ENCODE data around the gene MYCN.
"Not testable (repeated sequence)": the region's sequence is repeated elsewhere in the genome, so short reads cannot be mapped to it uniquely, and the experiment has no call there.

The MYCN gene

DNA sequence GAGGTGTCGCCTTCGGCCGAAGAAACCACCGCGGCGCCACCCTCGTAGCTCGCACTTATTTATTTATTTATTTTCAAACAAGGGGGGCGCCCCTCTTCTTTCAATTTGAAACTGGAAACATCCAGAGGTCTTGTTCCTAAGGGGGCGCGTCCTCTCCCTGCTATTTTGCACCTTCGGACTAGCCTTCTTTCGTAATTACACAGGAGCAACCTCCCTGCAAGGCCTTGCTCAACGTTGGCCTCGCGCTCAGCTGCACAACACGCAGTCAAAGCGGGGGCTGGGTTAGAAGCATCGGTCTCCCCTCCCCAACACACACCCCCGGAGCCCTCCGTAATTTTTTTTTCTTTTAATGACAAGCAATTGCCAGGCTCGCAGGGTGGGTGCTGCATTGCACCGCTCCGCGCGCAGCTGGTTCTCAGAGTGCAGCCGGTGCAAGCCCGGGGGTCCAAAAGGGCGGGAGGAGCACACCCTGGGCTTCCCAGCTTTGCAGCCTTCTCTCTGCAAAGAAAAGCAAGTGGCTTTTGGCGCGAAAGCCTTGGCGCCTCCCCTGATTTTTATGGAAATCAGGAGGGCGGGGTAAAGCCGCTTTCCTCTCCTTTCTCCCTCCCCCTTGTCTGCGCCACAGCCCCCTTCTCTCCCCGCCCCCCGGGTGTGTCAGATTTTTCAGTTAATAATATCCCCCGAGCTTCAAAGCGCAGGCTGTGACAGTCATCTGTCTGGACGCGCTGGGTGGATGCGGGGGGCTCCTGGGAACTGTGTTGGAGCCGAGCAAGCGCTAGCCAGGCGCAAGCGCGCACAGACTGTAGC is at the start of gene MYCN:
Gene MYCN, plus strand, starts transcription at position 697 of the 807 bp plus-strand sequence. CDS start 1,515 bp downstream, outside the sequence.
- no peak for DNase-seq (ENCODE audit: low spot score)

DNA sequence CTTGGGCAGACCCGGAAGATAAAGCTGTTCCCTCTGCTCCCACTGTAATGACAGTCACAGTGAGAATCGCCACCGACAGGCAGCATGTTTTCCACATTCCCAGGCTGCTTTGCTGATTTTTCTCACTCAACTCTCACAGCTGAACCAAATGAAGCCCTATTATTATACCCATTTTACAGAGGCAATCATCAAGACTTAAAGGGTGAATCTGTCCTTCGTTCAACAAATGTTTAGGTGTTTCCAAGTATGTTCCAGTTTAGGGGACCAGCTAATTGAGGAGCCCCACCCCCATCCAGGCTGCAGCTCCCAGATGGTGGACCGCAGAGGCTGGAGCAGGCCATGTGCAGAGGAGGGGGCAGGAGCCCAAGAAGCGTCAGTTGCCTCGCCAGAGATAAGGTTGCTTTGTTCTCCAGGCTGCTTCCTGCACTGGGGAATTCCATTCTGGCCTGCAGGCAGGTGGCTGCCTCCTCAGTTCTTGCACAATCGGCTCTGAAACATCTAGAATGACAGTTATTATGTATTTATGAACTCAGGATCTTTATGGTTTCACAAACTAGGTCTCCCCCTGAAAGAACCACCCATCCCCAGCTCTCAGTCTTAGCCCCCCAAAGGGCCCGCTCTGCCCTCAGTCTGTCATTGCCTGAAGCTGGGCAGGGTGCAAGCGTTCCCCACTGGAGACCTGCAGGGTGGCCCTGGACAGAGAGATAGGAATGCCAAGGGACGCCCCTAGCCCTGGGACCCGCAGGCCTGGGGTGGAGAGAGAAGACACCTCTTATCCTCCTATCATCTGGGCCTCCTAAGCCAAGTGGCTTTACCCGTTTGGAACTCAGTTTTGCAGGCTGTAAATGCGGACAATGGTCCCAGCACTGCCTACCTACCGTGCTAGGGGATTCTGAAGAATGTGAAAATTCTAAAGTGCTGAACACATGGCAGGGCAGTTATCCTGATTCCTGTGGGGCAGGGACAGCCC is 49.1 kb upstream of the MYCN start:
- no peak for DNase-seq (ENCODE audit: low spot score)

DNA sequence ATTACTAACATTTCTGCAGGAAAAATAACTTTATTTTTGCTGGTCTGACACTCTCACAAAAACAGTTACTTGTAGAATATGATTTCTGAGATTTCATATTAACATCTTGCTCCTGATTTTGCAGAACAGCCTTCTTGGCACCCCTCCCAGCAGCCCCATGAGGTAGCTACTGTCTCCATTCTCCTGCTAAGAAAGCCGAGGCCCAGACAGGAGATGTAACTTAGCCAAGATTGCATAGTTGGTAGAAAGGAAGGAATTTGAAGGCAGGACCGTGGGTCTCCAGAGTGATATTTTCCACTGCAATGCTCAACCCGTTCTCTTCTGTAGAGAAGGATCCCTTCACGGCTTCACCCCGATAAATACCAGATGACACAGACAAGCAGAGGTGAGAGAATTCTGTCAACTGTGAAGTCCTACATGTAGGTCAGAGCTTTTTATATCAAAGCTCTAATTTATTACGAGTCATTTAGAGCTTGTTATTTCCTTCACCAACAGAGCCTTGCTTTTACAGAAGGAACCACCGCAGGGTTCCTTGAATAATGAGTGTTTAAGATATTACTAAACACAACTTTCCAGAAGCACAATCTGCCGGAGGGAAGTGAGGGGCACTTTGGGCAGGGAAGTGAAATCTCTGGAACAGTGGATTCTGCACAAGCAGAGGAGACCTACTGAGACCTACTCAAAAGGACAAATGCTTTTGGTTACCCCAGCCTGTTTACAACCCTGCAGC is 48.0 kb upstream of the MYCN start:
- no peak for DNase-seq (ENCODE audit: low spot score)

DNA sequence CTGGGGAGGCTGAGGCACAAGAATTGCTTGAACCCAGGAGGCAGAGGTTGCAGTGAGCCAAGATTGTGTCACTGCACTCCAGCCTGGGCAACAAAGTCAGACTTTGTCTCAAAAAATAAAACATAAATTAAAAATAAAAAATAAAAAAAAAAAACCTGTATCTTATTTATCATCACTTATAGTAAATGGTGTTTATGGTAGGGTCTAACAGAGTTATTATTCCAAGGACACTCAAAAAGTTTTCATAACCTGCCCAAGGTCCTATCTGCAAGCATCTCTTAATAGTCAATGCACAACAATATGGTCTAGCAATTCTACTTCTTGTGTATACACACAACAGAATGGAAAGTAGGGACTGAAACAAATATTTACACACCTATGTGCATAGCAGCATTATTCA is 47.3 kb upstream of the MYCN start:
- no peak for DNase-seq (ENCODE audit: low spot score)

DNA sequence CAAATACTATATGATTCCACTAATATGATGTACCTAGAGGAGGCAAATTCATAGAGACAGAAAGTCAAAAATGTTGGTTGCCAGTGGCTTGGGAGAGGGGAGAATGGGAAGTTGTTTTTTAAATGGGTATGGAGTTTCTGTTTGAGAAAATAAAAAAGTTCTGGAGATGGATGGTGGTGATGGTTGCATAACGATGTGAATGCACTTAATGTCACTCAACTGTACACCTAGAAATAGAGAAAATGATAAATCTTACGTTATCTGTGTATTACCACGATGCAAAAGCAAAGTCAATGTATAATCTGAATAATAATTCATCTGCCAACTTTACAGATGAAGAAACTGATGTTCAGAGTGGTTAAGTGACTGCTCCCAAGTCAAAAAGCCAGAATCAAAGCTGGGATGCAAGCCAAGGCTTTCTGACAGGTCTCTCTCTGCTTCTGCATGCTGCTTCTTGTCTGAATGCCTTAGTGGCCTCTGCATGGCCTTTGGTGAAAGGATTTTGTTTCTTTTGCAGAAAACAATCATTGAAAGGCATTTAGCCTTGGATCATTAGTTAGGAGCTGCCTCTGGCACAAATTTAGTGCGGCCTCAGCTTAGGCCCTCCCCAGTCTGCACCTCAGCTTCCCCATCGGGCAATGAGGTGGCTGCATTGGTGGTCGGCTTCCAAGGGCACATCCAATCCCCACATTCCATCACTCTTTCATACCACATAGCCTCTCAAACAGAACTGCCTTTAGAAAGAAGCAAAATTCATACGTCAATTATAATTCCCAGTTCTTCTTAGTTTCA is 46.5 kb upstream of the MYCN start:
- no peak for DNase-seq (ENCODE audit: low spot score)

DNA sequence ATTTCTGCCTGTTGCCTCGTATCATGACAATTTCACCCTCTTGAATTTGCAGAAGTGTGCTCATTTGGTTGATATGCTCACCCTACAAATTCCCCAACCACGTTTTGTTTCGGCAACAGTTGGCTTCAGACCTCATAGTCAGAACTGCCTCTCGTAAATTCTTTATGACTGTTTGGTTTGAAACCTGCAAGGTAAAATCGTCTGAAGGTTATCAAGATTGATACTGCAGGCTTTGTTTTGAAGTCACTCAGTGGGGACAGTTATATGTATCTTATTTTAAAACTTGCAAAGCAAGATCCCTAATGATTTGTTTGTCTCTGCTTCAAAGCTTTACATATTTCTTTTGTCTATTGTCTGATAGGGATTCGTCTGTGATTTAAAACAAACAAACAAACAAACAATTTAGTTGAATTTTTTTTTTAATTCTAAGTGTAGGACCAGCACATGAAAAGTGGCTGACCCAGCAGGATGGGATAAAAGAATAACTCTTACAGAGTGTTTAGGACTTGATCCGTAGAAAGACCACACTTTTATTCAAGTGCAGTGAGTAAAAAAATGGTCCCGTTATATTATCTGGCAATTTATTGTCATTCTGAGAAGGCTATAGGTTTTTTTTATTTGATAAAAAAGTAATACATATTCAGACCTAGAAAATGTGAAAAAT is 45.7 kb upstream of the MYCN start:
- no peak for DNase-seq (ENCODE audit: low spot score)

DNA sequence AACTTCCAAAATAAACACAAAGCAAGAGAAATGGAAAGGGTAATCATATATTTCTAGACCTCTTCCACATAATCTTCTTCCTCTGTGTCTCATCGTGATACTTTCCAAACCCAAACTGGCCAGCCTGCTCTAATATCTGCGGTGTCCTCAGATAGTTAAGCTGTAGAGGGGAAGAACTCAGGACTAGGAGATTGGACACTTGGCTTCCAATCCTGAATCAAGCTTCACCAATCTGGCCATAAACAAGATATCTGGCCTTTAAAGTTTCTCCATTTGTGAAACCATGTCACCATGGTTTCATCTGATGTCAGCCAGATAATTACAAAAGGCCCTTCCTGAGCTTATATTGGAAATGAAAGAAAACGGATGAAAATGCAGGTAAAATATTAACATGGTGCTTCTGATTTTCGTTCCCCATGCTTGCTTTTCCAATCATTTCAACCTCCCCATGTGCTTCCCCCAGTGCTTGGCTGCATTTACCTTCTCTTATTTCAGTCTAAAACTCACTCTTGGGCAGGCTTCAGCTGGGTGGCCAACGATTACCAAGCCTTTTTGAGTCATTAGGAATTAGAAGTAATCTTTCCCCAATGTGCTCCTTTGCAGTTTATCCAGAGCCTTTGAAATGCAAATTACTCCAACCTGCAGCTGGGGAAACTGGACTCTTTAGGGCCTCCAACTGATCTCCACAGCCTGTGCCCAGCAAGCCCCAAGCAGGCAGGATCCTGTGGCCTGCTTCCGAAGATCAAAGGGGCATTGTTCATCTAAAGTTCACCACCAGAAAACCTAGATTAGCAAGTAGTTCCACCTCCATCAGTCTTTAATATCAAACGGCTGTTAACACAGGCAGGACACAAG is 44.5 kb upstream of the MYCN start:
- DNase-seq (ENCODE audit: low spot score), result no peak

DNA sequence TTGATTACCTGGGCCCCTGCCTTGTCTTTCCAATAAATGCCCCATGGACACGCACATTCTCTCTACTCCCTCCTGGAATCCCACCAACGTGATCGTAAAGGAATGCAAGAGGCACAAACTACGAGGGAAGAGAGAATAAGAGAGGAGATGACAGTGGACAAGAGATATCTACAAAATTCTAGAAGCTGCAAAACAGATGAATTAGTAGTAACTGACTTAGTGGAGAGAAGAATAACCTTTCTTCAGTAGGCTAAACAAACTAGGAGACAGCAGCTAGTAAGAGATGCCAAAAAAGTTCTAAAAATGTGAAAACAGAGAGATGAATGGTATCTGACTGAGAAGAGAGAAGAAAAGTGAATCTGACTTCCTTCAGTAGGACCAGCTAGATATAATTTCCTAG is 43.5 kb upstream of the MYCN start:
- no peak for DNase-seq (ENCODE audit: low spot score)

DNA sequence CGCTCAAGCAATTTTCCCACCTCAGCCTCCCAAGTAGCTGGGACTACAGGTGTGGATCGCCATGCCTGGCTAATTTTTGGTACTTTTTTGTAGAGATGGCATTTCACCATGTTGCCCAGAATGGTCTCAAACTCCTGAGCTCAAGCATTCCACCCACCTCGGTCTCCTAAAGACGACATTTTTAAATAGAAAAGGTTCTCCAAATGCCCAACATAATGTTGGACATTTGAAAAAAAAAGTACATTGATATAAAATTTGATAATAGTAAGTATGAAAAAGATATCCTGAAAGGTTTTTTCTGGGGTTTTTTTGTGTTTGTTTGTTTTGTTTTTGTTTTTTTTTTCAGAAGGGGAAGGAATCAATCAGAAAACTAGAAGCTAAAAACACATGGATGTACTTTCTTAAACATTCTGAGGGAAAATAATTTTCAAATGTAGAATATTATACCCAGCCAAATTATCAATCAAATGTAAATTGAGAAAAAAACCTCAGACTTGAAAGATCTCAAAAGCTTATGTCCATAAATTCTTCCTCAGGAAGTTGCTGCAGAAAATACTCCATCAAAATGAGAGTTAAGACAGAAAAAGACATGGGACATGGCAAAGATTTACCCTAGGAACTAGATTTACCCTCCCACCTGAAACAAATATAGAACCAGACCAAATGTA is 42.8 kb upstream of the MYCN start:
- no peak for DNase-seq (ENCODE audit: low spot score)

DNA sequence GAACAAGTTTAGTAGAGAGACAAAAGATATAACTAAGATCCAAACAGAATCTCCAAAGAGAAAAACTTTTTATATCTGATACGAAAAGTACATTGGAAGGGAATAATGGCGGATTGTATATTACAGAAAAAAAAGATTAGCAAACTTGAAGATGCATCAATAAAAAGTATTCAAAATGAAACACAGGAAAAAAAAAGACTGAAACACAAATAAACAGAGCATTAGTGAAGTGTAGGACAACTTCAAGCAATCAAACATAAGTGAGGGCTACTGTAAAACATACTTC is 41.1 kb upstream of the MYCN start:
- no peak for DNase-seq (ENCODE audit: low spot score)

DNA sequence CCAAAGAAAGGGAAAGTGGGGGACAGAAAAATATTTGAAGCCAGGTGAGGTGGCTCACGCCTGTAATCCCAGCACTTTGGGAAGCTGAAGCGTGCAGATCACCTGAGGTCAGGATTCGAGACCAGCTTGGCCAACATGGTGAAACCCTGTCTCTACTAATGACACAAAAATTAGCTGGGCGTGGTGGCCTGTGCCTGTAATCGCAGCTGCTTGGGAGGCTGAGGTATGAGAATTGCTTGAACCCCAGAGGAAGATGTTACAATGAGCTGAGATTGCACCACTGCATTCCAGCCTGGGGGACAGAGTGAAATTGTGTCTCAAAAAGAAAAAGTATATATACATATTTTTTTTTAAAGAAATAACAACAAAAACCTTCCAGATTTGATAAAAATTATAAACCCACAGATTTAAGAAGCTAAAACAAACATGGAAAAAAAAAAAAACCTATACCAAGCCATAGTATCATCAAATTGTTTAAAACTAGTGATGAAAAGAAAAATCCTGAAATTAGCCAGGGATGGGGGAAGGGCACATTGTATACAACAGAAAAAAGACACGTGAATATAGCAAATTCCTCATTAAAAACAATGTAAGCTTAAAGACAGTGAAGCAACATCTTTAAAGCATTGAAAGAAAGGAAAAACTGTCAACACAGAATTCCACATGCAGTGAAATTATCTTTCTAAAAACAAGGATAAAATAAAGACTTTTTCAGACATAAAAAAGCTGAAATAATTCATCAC is 40.4 kb upstream of the MYCN start:
- DNase-seq (ENCODE audit: low spot score), result no peak

DNA sequence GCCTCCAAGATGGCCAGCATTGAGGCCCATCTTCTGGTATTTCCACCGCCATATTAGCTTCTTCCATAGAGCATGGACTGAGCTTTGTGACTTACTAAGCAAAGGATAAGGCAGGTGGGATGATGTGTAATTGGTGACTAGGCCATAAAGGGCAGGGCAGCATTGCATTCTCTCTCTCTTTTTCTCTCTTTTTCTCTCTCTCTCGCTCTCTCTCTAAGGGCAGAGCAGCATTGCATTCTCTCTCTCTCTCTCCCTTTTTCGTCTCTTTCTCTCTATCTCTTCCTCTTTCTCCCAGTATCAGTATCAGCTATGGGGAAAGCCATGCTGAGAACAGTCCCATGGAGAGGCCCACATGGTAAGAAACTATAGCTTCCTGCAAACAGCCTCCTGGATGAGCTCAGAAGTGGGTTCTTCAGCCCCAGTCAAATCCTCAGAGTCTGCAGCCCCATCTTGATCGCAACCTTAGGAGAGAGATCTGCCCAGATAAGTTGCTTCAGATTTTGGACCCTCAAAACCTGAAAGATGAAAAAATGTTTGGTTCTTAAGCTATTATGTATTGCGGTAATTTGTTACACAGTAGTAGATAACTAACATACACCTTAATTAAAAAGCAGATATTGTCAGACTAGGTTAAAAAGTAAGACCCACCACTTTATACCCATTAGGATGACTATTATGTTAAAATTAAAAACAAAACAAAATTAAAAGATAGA is 39.1 kb upstream of the MYCN start:
- no peak for DNase-seq (ENCODE audit: low spot score)

DNA sequence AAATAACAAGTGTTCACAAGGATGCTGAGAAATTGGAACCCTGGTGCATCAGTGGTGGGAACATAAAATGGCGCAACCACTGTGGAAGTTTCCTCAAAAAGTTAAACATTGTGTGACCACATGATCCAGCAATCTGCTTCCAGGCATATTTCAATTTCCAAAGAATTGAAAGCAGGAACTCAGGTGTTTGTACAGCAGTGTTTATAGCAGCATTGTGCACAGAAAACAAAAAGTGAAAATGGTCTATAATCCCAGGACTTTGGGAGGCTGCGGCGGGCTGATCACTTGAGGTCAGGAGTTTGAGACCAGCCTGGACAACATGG is 38.6 kb upstream of the MYCN start:
- DNase-seq (ENCODE audit: low spot score), result no peak

DNA sequence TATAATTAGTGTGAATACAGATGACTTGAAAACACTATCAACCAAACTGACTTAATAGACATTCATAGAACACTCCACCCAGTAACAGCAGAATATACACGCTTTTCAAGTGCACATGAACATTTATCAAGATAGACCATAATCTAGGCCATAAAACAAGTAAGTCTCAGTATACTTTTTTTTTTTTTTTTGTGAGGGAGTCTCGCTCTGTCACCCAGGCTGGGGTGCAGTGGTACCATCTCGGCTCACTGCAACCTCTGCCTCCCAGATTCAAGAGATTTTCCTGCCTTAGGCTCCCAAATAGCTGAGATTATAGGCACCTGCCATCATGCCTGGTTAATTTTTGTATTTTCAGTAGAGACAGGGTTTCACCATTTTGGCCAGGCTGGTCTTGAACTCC is 36.4 kb upstream of the MYCN start:
- DNase-seq (ENCODE audit: low spot score), result not testable (repeated sequence)

DNA sequence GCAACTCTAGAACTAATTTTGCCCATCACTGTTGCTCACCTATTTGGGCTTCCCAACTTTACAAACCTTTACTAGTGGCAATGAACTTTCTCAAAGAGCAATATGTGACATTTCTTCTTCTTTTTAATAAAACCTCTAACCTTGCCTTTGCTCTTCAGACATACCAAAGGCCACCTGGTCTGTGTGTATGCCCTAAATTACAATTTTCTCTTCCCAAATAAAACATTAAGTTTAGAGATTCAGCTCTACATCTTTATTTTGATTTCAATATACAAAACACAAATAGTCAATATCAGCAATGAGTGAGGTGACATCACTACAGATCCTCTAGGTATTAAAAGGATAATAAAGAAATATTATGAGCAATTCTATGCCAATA is 35.1 kb upstream of the MYCN start:
- DNase-seq (ENCODE audit: low spot score), result no peak

DNA sequence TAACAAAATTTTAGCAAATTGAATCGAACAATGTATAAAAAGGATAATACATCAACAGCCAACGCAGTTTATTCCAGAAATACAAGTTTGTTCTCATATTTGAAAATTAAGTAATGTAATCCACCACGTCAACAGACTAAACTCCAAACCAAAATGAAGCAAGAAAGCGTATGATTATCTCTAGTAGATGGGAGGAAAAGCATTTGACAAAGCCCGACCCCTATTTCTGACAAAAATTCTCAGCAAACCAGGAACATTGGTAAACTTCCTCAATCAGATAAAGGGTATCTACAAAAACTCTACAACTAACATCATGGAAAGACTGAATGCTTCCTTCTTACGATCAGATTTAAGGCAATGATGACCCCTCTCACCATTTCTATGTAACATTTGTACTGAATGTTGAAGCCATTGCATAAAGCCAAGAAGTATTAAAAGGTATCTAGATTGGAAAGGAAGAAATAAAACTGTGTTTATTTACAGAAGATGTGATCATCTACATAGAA is 34.3 kb upstream of the MYCN start:
- no peak for DNase-seq (ENCODE audit: low spot score)

DNA sequence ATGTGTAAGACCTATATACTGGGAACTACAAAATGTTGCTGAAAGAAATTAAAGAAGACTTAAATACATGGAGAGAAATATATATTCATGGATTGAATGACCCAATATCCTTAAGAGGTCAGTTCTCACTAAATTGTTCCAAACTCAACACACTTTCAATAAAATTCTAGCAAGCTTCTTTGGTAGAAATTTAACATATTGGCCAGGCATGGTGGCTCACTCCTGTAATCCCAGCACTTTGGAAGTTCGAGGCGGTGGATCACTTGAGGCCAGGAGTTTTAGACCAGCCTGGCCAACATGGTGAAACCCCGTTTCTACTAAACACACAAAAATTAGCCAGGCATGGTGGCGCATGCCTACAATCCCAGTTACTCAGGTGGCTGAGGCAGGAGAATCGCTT is 33.6 kb upstream of the MYCN start:
- no peak for DNase-seq (ENCODE audit: low spot score)
